ENCODE results near the gene LAMA2. TPM values are rescaled to one million over a fixed set of nuclear protein-coding genes. Genes with fewer than 3 reads are reported as not detected.

LAMA2 gene
- polyA plus RNA-seq, 3 donors = not detected

- H3K4me3 ChIP-seq (replicated peaks in 1 of 3; ENCODE audit: low read depth in 2 of 3, low read length in 3 of 3) = no peak overlapping the region
- no peak overlapping the region for H3K4me3 Mint-ChIP-seq
- no peak for DNase-seq
- peaks cover 0 to 8% (median 1%) of the 10 kb centered on the region in 3 donors for H3K27me3 Mint-ChIP-seq (ENCODE audit: low read depth in 3 of 3)
- no peak overlapping the region for H3K27ac ChIP-seq (ENCODE audit: low read depth in 1 of 2, low read length in 2 of 2)
- no peaks in the 10 kb centered on the region for H3K79me2 ChIP-seq (ENCODE audit: insufficient read depth, low read length)
- no peaks in the 10 kb centered on the region for H4K20me1 ChIP-seq (ENCODE audit: insufficient read depth, low read length)
- intact Hi-C loops (cut with micrococcal nuclease) = no loop called here
- no peak overlapping the region for H3K9ac ChIP-seq (ENCODE audit: insufficient read depth, low read length, poor library complexity, severe bottlenecking)
- no peaks in the 10 kb centered on the region for H3K4me1 ChIP-seq (ENCODE audit: control insufficient read depth in 1 of 2, insufficient read depth in 2 of 2, low read length in 2 of 2)
- no peak overlapping the region for H2AFZ ChIP-seq (ENCODE audit: insufficient read depth, low read depth, low read length, poor library complexity, severe bottlenecking)
- H3K9me3 Mint-ChIP-seq = peaks cover 0 to 7% (median 0%) of the 10 kb centered on the region in 7 donors
- no peaks in the 10 kb centered on the region for H3K27me3 ChIP-seq (ENCODE audit: control insufficient read depth in 2 of 2, insufficient read depth in 2 of 2, low read length in 2 of 2)
- no peaks in the 10 kb centered on the region for H3K9me3 ChIP-seq (replicated peaks in 1 of 2; ENCODE audit: control insufficient read depth in 1 of 2, insufficient read depth in 1 of 2, low read length in 2 of 2)
- H3K4me1 Mint-ChIP-seq = no peaks in the 10 kb centered on the region
- TF ChIP-seq CTCF (IDR thresholded peaks at IDR 0.05) = no peak
- WGBS (ENCODE audit: insufficient coverage) = no CpG with 5 or more reads among the region's 1 CpG
- no peak overlapping the region for H3K27ac Mint-ChIP-seq
- H3K36me3 Mint-ChIP-seq = no peaks in the 10 kb centered on the region
- no peaks in the 10 kb centered on the region for H3K36me3 ChIP-seq (replicated peaks in 1 of 2; ENCODE audit: control insufficient read depth in 1 of 2, insufficient read depth in 2 of 2, low read length in 2 of 2)
- no peak overlapping the region for H3K4me2 ChIP-seq (replicated peaks; ENCODE audit: extremely low read depth, low read length, poor library complexity, severe bottlenecking)
These were observed 668.5 kb downstream of the LAMA2 start for GRCh38 chr6:129551486-129551885.

GRCh38 chr6:129552413-129552812 lies 669.5 kb downstream of the LAMA2 start:
- WGBS (ENCODE audit: insufficient coverage) = 85% methylated on average over 2 of the region's 2 CpGs
- no peaks in the 10 kb centered on the region for H4K20me1 ChIP-seq (ENCODE audit: insufficient read depth, low read length)
- H2AFZ ChIP-seq (ENCODE audit: insufficient read depth, low read depth, low read length, poor library complexity, severe bottlenecking) = no peak overlapping the region
- Mint-ChIP-seq H3K4me1 (no peaks in the 10 kb centered on the region), H3K27ac (no peak overlapping the region), H3K4me3 (no peak overlapping the region), H3K36me3 (no peaks in the 10 kb centered on the region), H3K9me3 (peaks cover 0 to 7% (median 0%) of the 10 kb centered on the region in 7 donors), H3K27me3 (ENCODE audit: low read depth in 3 of 3) (peaks cover 0 to 8% (median 1%) of the 10 kb centered on the region in 3 donors)
- H3K27me3 ChIP-seq (ENCODE audit: control insufficient read depth in 2 of 2, insufficient read depth in 2 of 2, low read length in 2 of 2) = no peaks in the 10 kb centered on the region
- no peaks in the 10 kb centered on the region for H3K4me1 ChIP-seq (ENCODE audit: control insufficient read depth in 1 of 2, insufficient read depth in 2 of 2, low read length in 2 of 2)
- no peaks in the 10 kb centered on the region for H3K79me2 ChIP-seq (ENCODE audit: insufficient read depth, low read length)
- TF ChIP-seq CTCF (IDR thresholded peaks at IDR 0.05) = no peak
- no peaks in the 10 kb centered on the region for H3K36me3 ChIP-seq (replicated peaks in 1 of 2; ENCODE audit: control insufficient read depth in 1 of 2, insufficient read depth in 2 of 2, low read length in 2 of 2)
- no peak overlapping the region for H3K4me2 ChIP-seq (replicated peaks; ENCODE audit: extremely low read depth, low read length, poor library complexity, severe bottlenecking)
- H3K4me3 ChIP-seq (replicated peaks in 1 of 3; ENCODE audit: low read depth in 2 of 3, low read length in 3 of 3) = no peak overlapping the region
- intact Hi-C loops (cut with micrococcal nuclease) = no loop called here
- no peaks in the 10 kb centered on the region for H3K9me3 ChIP-seq (replicated peaks in 1 of 2; ENCODE audit: control insufficient read depth in 1 of 2, insufficient read depth in 1 of 2, low read length in 2 of 2)
- no peak overlapping the region for H3K9ac ChIP-seq (ENCODE audit: insufficient read depth, low read length, poor library complexity, severe bottlenecking)
- no peak for DNase-seq
- no peak overlapping the region for H3K27ac ChIP-seq (ENCODE audit: low read depth in 1 of 2, low read length in 2 of 2)
